Neural cell (in vitro differentiated cells): ENCODE measurements around the gene MMP20. TPM values are rescaled to one million over a fixed set of nuclear protein-coding genes. Genes with fewer than 3 reads are reported as not detected.

Source experiments
- H2AFZ ChIP-seq: fragments of 200-600, 300-800 bp; sonication (generic), shearing (Covaris generic); 2 replicates; pipeline ENCODE4 v1.6.0; 2014; ENCODE audit warnings: low read depth, mild to moderate bottlenecking, antibody characterized with exemption, low read length, moderate library complexity
- H3F3A ChIP-seq: fragments of 200-600 bp; shearing (Covaris generic); 2 replicates; pipeline ENCODE4 v1.6.1; 2016; ENCODE audit warnings: mild to moderate bottlenecking, moderate library complexity, mixed read lengths, antibody characterized with exemption, low read length; ENCODE audit not compliant: insufficient read depth, poor library complexity, severe bottlenecking
- H3K27ac ChIP-seq: fragments of 200-600, 300-800 bp; sonication (generic), shearing (Covaris generic); 2 replicates; pipeline ENCODE4 v1.5.1; 2014; ENCODE audit warnings: mild to moderate bottlenecking, low read length, moderate library complexity
- H3K27me3 ChIP-seq: fragments of 300-800, 200-600 bp; sonication (generic), shearing (Covaris generic); 2 replicates; pipeline ENCODE4 v1.6.0; 2014; ENCODE audit warnings: mild to moderate bottlenecking, low read depth, low read length, moderate library complexity; ENCODE audit not compliant: insufficient read depth
- H3K36me3 ChIP-seq: fragments of 300-800, 200-600 bp; sonication (generic), shearing (Covaris generic); 2 replicates; pipeline ENCODE4 v1.5.1; 2014; ENCODE audit warnings: mild to moderate bottlenecking, antibody characterized with exemption, low read length, moderate library complexity; ENCODE audit not compliant: insufficient read depth
- H3K4me2 ChIP-seq: fragments of 300-800, 200-600 bp; sonication (generic), shearing (Covaris generic); 2 replicates; pipeline ENCODE4 v1.6.0; 2014; ENCODE audit warnings: mild to moderate bottlenecking, low read length
- H3K4me3 ChIP-seq: fragments of 300-800, 200-600 bp; sonication (generic), shearing (Covaris generic); 2 replicates; pipeline ENCODE4 v1.5.1; 2014; ENCODE audit warnings: mild to moderate bottlenecking, low read length, moderate library complexity
- H3K79me2 ChIP-seq: fragments of 200-600 bp; shearing (Covaris generic); replicated peaks from 2 replicates; pipeline ENCODE4 v1.6.0; 2014; ENCODE audit warnings: mild to moderate bottlenecking, low read length, moderate library complexity; ENCODE audit not compliant: insufficient read depth
- H3K9ac ChIP-seq: fragments of 300-800, 200-600 bp; sonication (generic), shearing (Covaris generic); 2 replicates; pipeline ENCODE4 v1.6.1; 2016; ENCODE audit warnings: mild to moderate bottlenecking, low read length, mixed read lengths
- H3K9me2 ChIP-seq: fragments of 200-600 bp; shearing (Covaris generic); 2 replicates; pipeline ENCODE4 v1.6.1; 2016; ENCODE audit warnings: mild to moderate bottlenecking, low read length, mixed read lengths; ENCODE audit not compliant: insufficient read depth
- H3K9me3 ChIP-seq: fragments of 200-600, 300-800 bp; sonication (generic), shearing (Covaris generic); 2 replicates; pipeline ENCODE4 v1.6.1; 2016; ENCODE audit warnings: mild to moderate bottlenecking, mixed run types, low read length, moderate library complexity, mixed read lengths
- H4K20me1 ChIP-seq: fragments of 200-600 bp; shearing (Covaris generic); 2 replicates; pipeline ENCODE4 v1.6.1; 2016; ENCODE audit warnings: mild to moderate bottlenecking, mixed run types; ENCODE audit not compliant: insufficient read depth
- CTCF ChIP-seq: fragments of 450-650 bp; IDR thresholded peaks from 2 replicates; pipeline ENCODE4 v1.5.1; 2014; ENCODE audit warnings: antibody characterized with exemption, mild to moderate bottlenecking, moderate library complexity; ENCODE audit not compliant: poor library complexity, severe bottlenecking
- EP300 ChIP-seq: fragments of 450-650 bp; conservative IDR thresholded peaks from 2 replicates; pipeline ENCODE4 v1.6.1; 2014; ENCODE audit warnings: antibody characterized with exemption, mild to moderate bottlenecking, moderate library complexity; ENCODE audit not compliant: poor library complexity, severe bottlenecking
- EZH2 ChIP-seq: fragments of 200-600, 300-800 bp; shearing (Covaris generic), sonication (generic); IDR thresholded peaks from 2 replicates; pipeline ENCODE4 v1.6.1; 2014; ENCODE audit warnings: antibody characterized with exemption, low read length, borderline replicate concordance, mild to moderate bottlenecking; ENCODE audit not compliant: insufficient read depth, poor library complexity, severe bottlenecking
- MXI1 ChIP-seq: fragments of 450-650 bp; conservative IDR thresholded peaks from 2 replicates; pipeline ENCODE4 v1.6.1; 2014; ENCODE audit warnings: antibody characterized with exemption, mild to moderate bottlenecking; ENCODE audit not compliant: poor library complexity, severe bottlenecking
- POLR2AphosphoS5 ChIP-seq: IDR thresholded peaks from 2 replicates; pipeline ENCODE4 v1.6.1; 2012
- RAD21 ChIP-seq: fragments of 450-650 bp; conservative IDR thresholded peaks from 2 replicates; pipeline ENCODE4 v1.6.1; 2014; ENCODE audit warnings: antibody characterized with exemption, mild to moderate bottlenecking, moderate library complexity
- SMC3 ChIP-seq: fragments of 450-650 bp; conservative IDR thresholded peaks from 2 replicates; pipeline ENCODE4 v1.6.1; 2014; ENCODE audit warnings: antibody characterized with exemption, mild to moderate bottlenecking, moderate library complexity; ENCODE audit not compliant: poor library complexity
- TAF1 ChIP-seq: IDR thresholded peaks from 2 replicates; pipeline ENCODE4 v1.6.1; 2012; ENCODE audit warnings: low read depth
- polyA plus RNA-seq: library from polyadenylated mRNA; depleted of rRNA; stranded (reverse); fragments of >200 nt; gene quantifications from 2 replicates; pipeline ENCODE4 v1.2.3, GENCODE V29; 2014
- TF ChIP-seq, protein P1 (sequence below): IDR thresholded peaks from 2 replicates; pipeline ENCODE4 v1.6.1; 2012; ENCODE audit warnings: borderline replicate concordance

Gene MMP20
- polyA plus RNA-seq, 1 donor from 2014 or later, result not detected

GRCh38 chr11:102552447-102553194, 72.5 kb downstream of the MMP20 start:
- H3K9ac ChIP-seq, result no peak overlapping the region
- no peaks in the 10 kb centered on the region for H3K79me2 ChIP-seq
- H3K27ac ChIP-seq, result no peak overlapping the region
- no peaks in the 10 kb centered on the region for H3K36me3 ChIP-seq
- no peaks in the 10 kb centered on the region for H3K27me3 ChIP-seq
- TF ChIP-seq EP300, result no peak
- TF ChIP-seq, protein P1, sequence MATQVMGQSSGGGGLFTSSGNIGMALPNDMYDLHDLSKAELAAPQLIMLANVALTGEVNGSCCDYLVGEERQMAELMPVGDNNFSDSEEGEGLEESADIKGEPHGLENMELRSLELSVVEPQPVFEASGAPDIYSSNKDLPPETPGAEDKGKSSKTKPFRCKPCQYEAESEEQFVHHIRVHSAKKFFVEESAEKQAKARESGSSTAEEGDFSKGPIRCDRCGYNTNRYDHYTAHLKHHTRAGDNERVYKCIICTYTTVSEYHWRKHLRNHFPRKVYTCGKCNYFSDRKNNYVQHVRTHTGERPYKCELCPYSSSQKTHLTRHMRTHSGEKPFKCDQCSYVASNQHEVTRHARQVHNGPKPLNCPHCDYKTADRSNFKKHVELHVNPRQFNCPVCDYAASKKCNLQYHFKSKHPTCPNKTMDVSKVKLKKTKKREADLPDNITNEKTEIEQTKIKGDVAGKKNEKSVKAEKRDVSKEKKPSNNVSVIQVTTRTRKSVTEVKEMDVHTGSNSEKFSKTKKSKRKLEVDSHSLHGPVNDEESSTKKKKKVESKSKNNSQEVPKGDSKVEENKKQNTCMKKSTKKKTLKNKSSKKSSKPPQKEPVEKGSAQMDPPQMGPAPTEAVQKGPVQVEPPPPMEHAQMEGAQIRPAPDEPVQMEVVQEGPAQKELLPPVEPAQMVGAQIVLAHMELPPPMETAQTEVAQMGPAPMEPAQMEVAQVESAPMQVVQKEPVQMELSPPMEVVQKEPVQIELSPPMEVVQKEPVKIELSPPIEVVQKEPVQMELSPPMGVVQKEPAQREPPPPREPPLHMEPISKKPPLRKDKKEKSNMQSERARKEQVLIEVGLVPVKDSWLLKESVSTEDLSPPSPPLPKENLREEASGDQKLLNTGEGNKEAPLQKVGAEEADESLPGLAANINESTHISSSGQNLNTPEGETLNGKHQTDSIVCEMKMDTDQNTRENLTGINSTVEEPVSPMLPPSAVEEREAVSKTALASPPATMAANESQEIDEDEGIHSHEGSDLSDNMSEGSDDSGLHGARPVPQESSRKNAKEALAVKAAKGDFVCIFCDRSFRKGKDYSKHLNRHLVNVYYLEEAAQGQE, result no peak
- TF ChIP-seq SMC3, result no peak
- no peak for TF ChIP-seq RAD21
- TF ChIP-seq EZH2, result no peak
- no peak for TF ChIP-seq POLR2AphosphoS5
- no peak for TF ChIP-seq MXI1
- TF ChIP-seq TAF1, result no peak
- TF ChIP-seq CTCF, result no peak
- no peaks in the 10 kb centered on the region for H3K9me2 ChIP-seq
- no peak overlapping the region for H2AFZ ChIP-seq
- no peaks in the 10 kb centered on the region for H3K9me3 ChIP-seq
- H3K4me2 ChIP-seq, result no peak overlapping the region
- H4K20me1 ChIP-seq, result no peaks in the 10 kb centered on the region
- H3K4me3 ChIP-seq, result no peak overlapping the region
- H3F3A ChIP-seq, result no peaks in the 10 kb centered on the region

DNA sequence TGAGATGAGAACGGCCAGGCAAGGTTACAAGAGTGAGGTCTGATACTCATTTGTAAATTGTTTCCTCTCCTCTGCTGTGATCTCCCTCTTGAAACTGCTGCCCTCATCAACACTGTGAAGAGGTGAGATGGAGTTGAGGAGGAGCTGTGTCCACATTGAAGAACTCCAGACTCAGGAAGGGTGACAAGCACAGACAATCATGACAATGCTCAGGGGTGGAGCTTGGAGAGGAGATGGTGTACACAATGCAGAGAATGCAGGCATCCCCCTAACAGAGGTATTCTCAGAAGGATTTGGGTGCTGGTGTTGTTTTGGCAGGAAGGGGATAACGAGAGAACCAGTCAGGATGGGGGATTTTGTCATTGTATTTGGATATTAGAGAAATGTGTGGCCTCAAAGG, 73.1 kb downstream of the MMP20 start:
- Histone ChIP-seq H3K9ac (no peak overlapping the region), H3K27me3 (no peaks in the 10 kb centered on the region), H3F3A (no peaks in the 10 kb centered on the region), H3K9me3 (no peaks in the 10 kb centered on the region), H4K20me1 (no peaks in the 10 kb centered on the region), H3K9me2 (no peaks in the 10 kb centered on the region), H2AFZ (no peak overlapping the region), H3K79me2 (no peaks in the 10 kb centered on the region), H3K36me3 (no peaks in the 10 kb centered on the region), H3K4me3 (no peak overlapping the region), H3K4me2 (no peak overlapping the region), H3K27ac (no peak overlapping the region)
- TF ChIP-seq RAD21 (no peak), TAF1 (no peak), SMC3 (no peak), EP300 (no peak), CTCF (no peak), MXI1 (no peak), EZH2 (no peak), POLR2AphosphoS5 (no peak)
- TF ChIP-seq, protein P1, result no peak
